Left lung (tissue), 10 donors: ENCODE data around the gene UBASH3A. TPM values are rescaled to one million over a fixed set of nuclear protein-coding genes. Genes with fewer than 3 reads are reported as not detected.
A peak's percentile ranks its signal among the peaks of the same experiment; 100 is the strongest.

Experiments
- ATAC-seq: fragments of 200-7000 bp; cut with Tn5 transposase; one replicate; pipeline ENCODE4 v1.9.1; 2020; ENCODE audit warnings: moderate library complexity
- DNase-seq, 4 donors: peaks; one replicate each; pipeline ENCODE4 v3.0.0-alpha.2; 2013 to 2020
- H3K27ac ChIP-seq, 2 donors: fragments of 200-600 bp; sonication (generic) in 1 of 2; one replicate each; pipeline versions ENCODE4 v1.5.0 to v1.8.0; 2020 to 2021
- H3K27me3 ChIP-seq, 2 donors: fragments of 200-600 bp; sonication (generic) in 1 of 2; one replicate each; pipeline versions ENCODE4 v1.5.0 to v1.8.0; 2020 to 2021
- H3K36me3 ChIP-seq, 2 donors: fragments of 200-600 bp; sonication (generic) in 1 of 2; one replicate each; pipeline versions ENCODE4 v1.5.0 to v1.8.0; 2020 to 2021
- H3K4me1 ChIP-seq, 2 donors: fragments of 200-600 bp; one replicate each; pipeline ENCODE4 v1.8.0; 2021
- H3K4me3 ChIP-seq, 2 donors: fragments of 200-600 bp; sonication (generic) in 1 of 2; one replicate each; pipeline versions ENCODE4 v1.5.0 to v1.8.0; 2020 to 2021; ENCODE audit warnings: mild to moderate bottlenecking in 1 of 2
- H3K9me3 ChIP-seq, 2 donors: fragments of 200-600 bp; sonication (generic) in 1 of 2; one replicate each; pipeline versions ENCODE4 v1.5.0 to v1.8.0; 2020 to 2021
- CTCF ChIP-seq, 2 donors: fragments of 200-600 bp; sonication (generic) in 1 of 2; IDR thresholded peaks; one replicate each; pipeline versions ENCODE4 v1.5.0 to v1.8.0; 2021; ENCODE audit warnings: antibody characterized with exemption in 2 of 2
- intact Hi-C, 2 donors: fragments of 100-400 bp; cut with DNase I; formaldehyde crosslinking; loops; one replicate each; pipeline versions ENCODE4 v1.11.2 to v1.14.2; 2022
- polyA plus RNA-seq, 6 donors: library from polyadenylated mRNA; unstranded; fragments of 120-200 nt; gene quantifications; one replicate each; pipeline ENCODE4 v1.2.1, GENCODE V29; 2013; ENCODE audit not compliant: insufficient read length in 6 of 6
- total RNA-seq, 2 donors: library from RNA; stranded (reverse); fragmentation: NEBNext Ultra II Directional; extraction: Animal tissue kit (Norgen Biotek cat#: 25700); gene quantifications; one replicate each; pipeline ENCODE4 v1.2.1, GENCODE V29; 2021
- donor health status: DM: no; HTN: yes; CAD: no.
- donor health status: DM: no; HTN: no; CAD: no.

The UBASH3A gene
- total and polyA plus RNA-seq, 8 donors: 0.08 to 1.3 (median 0.24) TPM

DNA sequence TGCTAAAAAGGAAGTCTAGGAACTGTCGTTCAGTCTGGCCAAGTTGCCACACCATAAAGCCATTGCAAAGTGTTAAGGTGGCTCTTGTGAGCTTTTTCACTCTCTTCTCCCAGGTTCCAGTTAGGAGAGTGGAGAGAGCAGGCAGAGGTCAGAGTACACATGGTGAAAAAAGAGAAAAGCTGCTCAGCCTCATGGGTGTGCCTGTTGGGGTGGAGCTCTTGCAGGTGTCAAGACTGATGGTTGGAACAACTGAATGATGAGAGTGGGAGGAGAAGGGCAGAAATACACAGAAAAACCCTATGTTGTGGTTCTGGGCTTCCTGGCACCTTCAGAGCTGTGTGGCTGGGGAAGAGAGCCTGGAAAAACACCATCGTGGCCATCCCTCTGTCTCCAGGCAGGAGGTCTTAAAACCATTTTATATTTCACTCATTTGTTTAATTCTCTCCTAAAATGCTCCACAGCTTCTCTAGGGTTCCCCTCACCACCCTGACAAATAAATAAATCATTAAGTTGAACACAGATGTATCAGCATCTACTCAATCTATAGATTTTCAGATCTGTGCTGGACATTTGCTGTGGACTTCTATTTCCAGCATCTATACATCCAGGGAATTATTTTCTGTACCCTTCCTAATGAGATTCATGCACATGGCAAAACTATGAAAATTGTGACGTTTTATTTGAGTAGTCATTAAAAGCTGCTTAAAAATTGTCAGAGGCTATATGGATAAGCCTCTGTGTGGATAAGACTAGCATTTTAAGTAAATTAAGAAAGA is 17.5 kb downstream of the UBASH3A start:
- Histone ChIP-seq H3K4me1 (peaks cover 0 to 18% of the 10 kb centered on the region in 2 donors), H3K27ac (no peak overlapping the region), H3K9me3 (no peaks in the 10 kb centered on the region), H3K36me3 (no peaks in the 10 kb centered on the region), H3K27me3 (no peaks in the 10 kb centered on the region), H3K4me3 (no peak overlapping the region)
- TF ChIP-seq CTCF (IDR thresholded peaks at IDR 0.05): no peak
- ATAC-seq (no peak), DNase-seq (no peak)
- intact Hi-C loops: no loop called here

- intact Hi-C loops: no loop called here
- peaks cover 0 to 18% of the 10 kb centered on the region in 2 donors for H3K4me1 ChIP-seq
- H3K36me3 ChIP-seq: no peaks in the 10 kb centered on the region
- no peak for ATAC-seq
- TF ChIP-seq CTCF (IDR thresholded peaks at IDR 0.05): no peak
- H3K27me3 ChIP-seq: peaks cover 0 to 3% of the 10 kb centered on the region in 2 donors
- H3K4me3 ChIP-seq: no peak overlapping the region
- no peak overlapping the region for H3K27ac ChIP-seq
- H3K9me3 ChIP-seq: no peaks in the 10 kb centered on the region
- DNase-seq: no peak
Observed at GRCh38 chr21:42423197-42423675, 19.5 kb downstream of the UBASH3A start.

DNA sequence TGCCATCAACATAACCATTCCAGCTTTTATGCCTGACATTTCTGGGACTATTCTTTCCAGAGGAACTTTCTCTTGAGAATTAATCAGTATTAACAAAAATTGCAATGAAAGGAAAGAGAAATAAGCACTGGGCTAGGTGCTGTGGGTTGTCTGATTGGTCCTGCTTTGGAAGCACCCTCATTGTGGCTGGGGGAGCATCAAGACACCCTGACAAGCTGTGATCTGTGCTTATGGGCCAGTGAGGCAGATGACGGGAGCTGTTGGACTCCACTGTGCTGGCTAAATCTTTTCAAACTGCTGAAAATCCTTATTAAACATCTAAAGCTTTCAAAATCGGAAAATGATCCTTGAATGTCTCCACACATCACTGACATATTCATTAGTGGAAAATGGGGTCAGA is 20.0 kb downstream of the UBASH3A start:
- no peak for TF ChIP-seq CTCF (IDR thresholded peaks at IDR 0.05)
- H3K27ac ChIP-seq: no peak overlapping the region
- peaks cover 0 to 18% of the 10 kb centered on the region in 2 donors for H3K4me1 ChIP-seq
- DNase-seq (no peak), ATAC-seq (no peak)
- H3K27me3 ChIP-seq: peaks cover 0 to 3% of the 10 kb centered on the region in 2 donors
- intact Hi-C loops: no loop called here
- H3K9me3 ChIP-seq: no peaks in the 10 kb centered on the region
- H3K36me3 ChIP-seq: no peaks in the 10 kb centered on the region
- H3K4me3 ChIP-seq: no peak overlapping the region

GRCh38 chr21:42424914-42425541 is 21.3 kb downstream of the UBASH3A start:
- Histone ChIP-seq H3K9me3 (no peaks in the 10 kb centered on the region), H3K27ac (no peak overlapping the region), H3K4me1 (peaks cover 0 to 18% of the 10 kb centered on the region in 2 donors), H3K27me3 (peaks cover 0 to 3% of the 10 kb centered on the region in 2 donors), H3K4me3 (no peak overlapping the region), H3K36me3 (no peaks in the 10 kb centered on the region)
- no peak for DNase-seq
- intact Hi-C loops: no loop called here
- no peak for TF ChIP-seq CTCF (IDR thresholded peaks at IDR 0.05)
- peak; percentile 36 for ATAC-seq

DNA sequence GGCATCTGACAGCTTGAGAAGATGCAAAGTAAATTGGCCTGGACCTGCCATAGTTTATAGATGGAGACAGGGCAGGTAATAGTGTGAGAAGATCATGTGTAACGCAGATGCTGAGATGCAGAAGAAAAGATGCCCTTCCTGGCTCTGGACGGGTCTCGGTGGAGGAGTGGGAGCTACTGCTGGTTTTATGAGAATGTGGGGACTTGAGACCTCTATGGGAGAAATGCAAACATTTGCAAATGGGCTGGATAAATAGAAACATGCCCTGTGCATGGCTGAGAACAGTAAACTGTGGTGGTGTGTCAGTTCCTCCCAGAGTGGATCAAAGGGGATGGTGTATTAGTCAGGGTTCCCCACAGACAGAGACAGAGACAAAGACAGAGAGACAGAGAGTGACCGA is 21.9 kb downstream of the UBASH3A start:
- Histone ChIP-seq H3K27ac (no peak overlapping the region), H3K9me3 (no peaks in the 10 kb centered on the region), H3K27me3 (peaks cover 0 to 3% of the 10 kb centered on the region in 2 donors), H3K4me1 (peaks cover 0 to 18% of the 10 kb centered on the region in 2 donors), H3K4me3 (no peak overlapping the region), H3K36me3 (no peaks in the 10 kb centered on the region)
- ATAC-seq: no peak
- TF ChIP-seq CTCF (IDR thresholded peaks at IDR 0.05): no peak
- intact Hi-C loops: no loop called here
- no peak for DNase-seq
